GM19240 (cell line): Measurements from ENCODE around the gene TCEAL8.

ENCODE experiments used
- DNase-seq: peaks from one replicate; pipeline ENCODE4 v3.0.0; 2011; ENCODE audit warnings: low spot score; ENCODE audit not compliant: insufficient read length

TCEAL8 gene

GRCh38 chrX:103215425-103215991 is 39.4 kb downstream of the TCEAL8 start:
- DNase-seq = no peak

GRCh38 chrX:103214870-103215424 is 40.0 kb downstream of the TCEAL8 start, which contains the start of gene BEX4:
TSS of gene BEX4 (plus strand) at chrX:103215108. CDS start at chrX:103216154, 1,046 bp downstream.
- DNase-seq = peak; percentile 30

- DNase-seq = no peak
Measured at GRCh38 chrX:103212749-103213457, 42.1 kb downstream of the TCEAL8 start.

GRCh38 chrX:103211012-103211715 is 43.8 kb downstream of the TCEAL8 start:
- no peak for DNase-seq

- DNase-seq = no peak
Measured at GRCh38 chrX:103210056-103210455, 44.9 kb downstream of the TCEAL8 start.
